Measurements from ENCODE around the gene SNRPA1. TPM values are rescaled to one million over a fixed set of nuclear protein-coding genes. Genes with fewer than 3 reads are reported as not detected.
"Not testable (repeated sequence)": the region's sequence is repeated elsewhere in the genome, so short reads cannot be mapped to it uniquely, and the experiment has no call there.

The SNRPA1 gene
- 10 to 100 TPM; 33.6 to 38.2 TPM for total RNA-seq
- long read RNA-seq, donor 1, transcript SNRPA1-205 (7 exons, 2,108 nt): major isoform, 6 of 21 reads
- long read RNA-seq, donor 1, partial matches to known transcripts: 11 of 21 reads
- long read RNA-seq, donor 1, other reads (novel, unspliced or antisense): 0 of 21 reads
- long read RNA-seq, donor 2, transcript SNRPA1-205 (7 exons, 2,108 nt): minor isoform, 6 of 55 reads
- long read RNA-seq, donor 2, transcript SNRPA1-201 (9 exons, 1,055 nt): major isoform, 39 of 55 reads
- long read RNA-seq, donor 2, partial matches to known transcripts: 4 of 55 reads
- long read RNA-seq, donor 2, other reads (novel, unspliced or antisense): 2 of 55 reads

DNA sequence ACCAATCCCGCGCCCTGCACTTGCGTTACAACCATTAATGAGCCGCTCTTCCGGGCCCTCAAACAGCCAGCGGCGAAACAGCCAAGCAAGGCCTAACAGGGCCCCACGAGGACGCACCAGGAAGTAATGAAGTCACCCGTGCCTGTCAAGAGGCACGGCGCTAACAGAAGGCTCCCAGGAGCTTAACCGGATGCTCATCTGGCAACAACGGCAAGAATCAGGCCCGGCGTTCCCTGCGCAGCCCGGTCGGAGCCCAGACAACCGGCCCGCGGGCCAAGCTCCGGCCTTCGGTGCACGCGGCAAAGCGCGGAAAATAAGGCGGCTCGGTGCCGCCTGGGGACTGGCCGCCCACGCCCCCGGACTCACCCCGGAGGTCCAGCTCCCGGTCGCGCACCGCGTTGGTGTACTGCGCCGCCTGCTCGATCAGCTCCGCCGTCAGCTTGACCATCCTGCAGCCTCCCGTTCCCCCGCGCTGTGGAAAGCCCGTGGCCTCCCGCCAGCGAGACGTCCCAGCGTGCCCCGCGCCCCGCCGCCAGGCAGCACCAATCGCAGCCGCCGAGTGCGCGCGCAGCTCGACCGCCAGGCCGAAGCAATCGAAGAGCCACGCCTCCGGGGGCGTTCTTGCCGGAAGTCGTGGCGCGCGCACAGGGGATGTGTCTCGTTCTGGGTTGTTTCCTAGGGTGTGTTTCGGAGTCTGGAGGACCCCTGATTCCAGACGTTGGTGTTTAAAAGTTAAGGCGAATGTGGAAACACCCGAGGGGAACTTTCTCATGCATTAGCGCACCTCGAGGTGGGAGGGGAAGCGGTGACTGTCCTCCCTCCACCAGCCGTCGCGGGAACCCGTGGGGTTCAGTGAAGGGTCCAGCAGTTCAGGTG lies at the start of gene SNRPA1:
TSS of gene SNRPA1 (minus strand) at position 518 of the 876 bp plus-strand sequence. CDS start at position 448, 70 bp downstream.
- peak; percentile 100 for DNase-seq (ENCODE audit: low spot score)
- intact Hi-C loops (cut with DNase I): loop anchor here (5.0 kb wide), 3 partner anchors 342 to 357 kb away; partner anchors contain the start of gene TM2D3 (in 1 of the 2)

DNA sequence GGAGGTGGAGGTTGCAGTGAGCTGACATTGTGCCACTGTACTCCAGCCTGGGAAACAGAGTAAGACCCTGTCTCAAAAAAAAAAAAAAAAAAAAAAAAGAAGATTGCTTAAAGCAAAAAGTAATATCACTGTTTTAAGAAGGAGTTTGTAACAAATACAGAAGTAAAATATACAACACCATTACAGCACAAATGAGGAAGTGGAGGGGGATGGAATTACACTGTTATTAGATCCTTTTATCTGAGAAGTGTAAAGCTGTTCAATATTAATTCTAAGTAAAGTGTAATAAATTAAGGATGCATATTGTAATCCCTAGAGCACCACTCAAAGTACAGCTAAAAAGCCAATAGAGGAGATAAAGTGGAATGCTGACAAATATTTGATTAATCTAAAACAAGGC lies 47.0 kb upstream of the SNRPA1 start:
- intact Hi-C loops (cut with DNase I): no loop called here
- no peak for DNase-seq (ENCODE audit: low spot score)

DNA sequence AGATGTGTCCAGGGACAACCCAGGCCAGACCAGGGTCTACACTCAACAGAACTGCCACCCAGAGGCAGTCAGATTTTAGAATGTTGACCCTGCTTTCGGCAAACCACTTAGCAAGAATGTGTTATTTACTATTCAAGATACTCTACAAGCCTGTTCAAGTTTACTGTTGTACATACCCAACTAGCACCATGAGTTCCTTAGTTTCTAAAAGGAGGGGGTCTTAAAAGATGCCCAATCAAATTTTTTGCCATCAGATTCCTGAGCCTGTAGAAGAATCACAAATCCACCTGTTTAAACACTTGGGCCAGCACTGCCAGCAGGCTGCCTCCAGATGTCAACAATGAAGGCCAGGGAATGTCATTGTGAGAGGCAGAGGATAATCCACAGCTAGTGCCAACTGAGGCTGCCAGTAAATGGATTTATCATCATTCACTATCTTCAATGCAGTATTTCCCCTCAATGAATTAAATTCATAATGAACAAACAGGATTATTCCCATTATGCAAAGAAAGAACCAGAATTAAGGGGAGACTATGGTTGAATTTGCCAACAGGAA lies 43.5 kb upstream of the SNRPA1 start:
- no peak for DNase-seq (ENCODE audit: low spot score)
- intact Hi-C loops (cut with DNase I): no loop called here

DNA sequence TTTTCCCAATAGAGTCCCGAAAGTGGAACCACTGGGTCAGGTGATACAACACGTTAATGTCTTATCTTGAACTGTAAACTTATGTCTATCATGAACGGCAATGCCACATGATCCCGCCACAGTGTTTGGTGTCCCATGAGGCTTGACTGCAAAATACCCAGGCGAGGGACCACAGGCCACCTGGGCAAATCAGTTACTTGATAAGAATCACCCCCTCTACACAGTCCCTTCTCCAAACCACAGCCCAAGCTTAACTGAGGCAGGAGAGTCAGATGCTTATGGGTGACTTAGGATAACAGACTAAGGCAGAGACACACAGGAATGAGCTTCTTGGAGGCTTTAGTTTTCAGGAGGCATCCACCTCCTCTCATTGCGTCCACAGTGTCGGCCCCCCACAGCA lies 42.9 kb upstream of the SNRPA1 start:
- DNase-seq (ENCODE audit: low spot score): no peak
- intact Hi-C loops (cut with DNase I): no loop called here

DNA sequence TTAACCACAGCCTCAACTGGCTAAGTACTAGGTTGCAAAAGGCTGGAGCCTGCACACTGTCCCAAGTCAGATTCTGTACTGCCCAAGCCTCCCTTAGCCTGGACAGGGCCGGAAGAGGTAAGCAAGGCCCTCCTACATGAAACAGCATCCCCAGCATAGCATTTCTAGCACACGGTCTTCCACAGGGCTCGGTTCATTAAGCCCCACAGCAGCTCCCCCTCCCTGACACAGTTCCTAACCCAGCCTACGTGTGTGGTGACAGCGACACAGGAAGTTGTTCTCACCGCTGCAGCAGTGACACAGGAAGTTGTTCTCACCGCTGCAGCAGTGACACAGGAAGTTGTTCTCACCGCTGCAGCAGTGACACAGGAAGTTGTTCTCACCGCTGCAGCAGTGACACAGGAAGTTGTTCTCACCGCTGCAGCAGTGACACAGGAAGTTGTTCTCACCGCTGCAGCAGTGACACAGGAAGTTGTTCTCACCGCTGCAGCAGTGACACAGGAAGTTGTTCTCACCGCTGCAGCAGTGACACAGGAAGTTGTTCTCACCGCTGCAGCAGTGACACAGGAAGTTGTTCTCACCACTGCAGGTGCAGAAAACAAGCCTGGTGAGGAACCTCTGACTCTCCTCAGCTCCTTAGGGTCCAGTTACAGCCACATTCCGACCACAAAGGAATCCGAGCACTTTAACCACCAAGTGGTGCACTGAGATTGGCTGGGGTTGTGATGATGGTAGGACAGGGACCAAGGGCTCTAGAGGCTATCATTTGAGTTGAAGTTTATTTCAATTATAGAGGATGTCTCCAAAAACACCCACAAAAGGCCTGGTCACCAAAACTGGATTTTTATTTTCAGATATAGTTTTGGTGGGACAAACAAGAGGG lies 39.1 kb upstream of the SNRPA1 start:
- intact Hi-C loops (cut with DNase I); DNase-seq (ENCODE audit: low spot score): not testable (repeated sequence)

DNA sequence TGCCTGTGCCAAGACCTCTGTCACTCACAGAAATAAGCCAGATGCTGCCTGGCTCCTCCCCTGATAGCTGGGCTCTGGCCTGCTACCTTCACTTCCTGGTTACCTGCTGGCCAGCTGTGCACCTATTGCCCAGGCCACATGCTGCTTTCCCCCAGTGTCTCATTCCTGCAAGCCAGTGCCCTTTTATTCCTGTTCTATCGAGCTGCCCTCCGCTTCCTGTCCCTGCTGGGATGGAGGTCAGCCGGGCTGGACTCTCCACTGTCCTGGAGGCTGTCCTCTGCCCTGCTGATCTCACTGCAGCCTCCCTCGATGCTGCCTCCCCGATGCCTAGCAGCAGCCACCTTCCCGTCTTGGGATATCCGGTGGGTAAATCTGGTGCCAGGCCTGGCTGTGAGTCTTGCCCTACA lies 37.0 kb upstream of the SNRPA1 start:
- no peak for DNase-seq (ENCODE audit: low spot score)
- intact Hi-C loops (cut with DNase I): no loop called here

DNA sequence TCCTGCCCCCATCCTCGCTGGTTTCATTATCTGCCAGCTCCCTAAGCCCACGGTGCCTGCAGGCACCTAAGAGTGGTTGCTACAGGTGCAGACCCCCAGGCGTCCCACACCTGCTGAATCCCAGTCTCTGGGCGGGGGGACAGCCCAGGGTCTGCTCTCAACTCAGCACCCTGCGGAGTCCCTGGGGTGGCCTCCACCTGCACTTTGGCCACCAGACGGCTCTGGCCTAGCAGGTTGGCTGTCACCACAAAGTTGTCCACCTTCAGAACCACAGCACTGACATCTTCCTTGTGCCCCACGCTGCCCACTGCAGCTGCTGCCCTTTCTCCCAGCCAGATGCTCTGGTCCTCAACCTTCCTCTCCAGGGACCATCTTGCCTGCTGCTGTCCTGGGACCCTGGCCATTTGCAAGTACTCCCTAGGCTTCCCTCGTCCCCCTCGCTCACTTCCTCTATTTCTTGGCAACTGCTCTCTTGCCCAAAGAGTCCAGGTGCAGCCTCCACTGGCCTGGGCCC lies 34.9 kb upstream of the SNRPA1 start:
- DNase-seq (ENCODE audit: low spot score): no peak
- intact Hi-C loops (cut with DNase I): no loop called here

DNA sequence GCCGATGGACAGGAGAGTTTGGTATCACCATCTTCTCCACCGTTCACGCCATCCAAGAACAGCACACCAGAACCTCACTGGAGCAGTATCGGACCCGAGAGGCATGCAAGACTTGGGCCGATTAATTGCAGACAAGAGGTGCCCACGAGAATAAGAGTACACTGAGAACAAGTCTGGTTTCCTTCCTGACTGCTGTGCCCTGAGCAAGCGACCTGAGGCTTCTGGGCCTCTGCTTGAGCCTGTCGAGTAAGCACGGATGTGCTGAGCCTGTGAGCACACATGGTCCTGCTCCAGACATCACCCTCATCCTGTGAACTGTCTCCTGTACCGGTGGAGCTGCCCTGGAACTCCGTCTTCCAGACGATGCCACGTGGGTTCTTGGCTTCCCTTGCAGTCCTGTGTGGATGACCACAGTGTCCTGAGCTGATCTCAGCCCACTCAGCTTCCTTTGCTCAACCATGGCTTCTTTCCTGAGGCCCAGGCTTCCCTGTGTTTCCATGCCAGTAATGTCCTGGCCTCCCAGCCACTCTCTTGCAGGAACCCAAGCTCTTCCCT lies 34.3 kb upstream of the SNRPA1 start:
- DNase-seq (ENCODE audit: low spot score): no peak
- intact Hi-C loops (cut with DNase I): no loop called here

DNA sequence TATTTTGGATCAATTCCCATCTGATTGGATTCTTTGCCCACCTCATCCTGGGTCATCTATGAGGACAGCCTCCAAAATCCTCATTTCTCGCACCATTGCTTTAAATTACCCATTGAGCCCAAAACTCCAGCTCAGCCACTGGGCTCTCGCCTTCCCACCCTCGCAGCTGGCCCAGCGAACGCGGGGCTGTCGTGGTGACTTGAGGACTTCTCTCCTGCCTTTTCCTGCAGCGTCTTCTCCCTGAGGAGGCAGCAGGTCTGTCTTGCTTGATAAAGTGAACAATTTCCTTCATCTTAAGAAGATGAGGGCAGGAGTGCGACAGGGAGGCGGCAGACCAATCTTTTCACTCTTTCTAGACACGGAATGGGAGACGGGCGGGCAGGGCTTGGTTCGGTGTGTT lies 33.0 kb upstream of the SNRPA1 start:
- intact Hi-C loops (cut with DNase I): no loop called here
- DNase-seq (ENCODE audit: low spot score): no peak

DNA sequence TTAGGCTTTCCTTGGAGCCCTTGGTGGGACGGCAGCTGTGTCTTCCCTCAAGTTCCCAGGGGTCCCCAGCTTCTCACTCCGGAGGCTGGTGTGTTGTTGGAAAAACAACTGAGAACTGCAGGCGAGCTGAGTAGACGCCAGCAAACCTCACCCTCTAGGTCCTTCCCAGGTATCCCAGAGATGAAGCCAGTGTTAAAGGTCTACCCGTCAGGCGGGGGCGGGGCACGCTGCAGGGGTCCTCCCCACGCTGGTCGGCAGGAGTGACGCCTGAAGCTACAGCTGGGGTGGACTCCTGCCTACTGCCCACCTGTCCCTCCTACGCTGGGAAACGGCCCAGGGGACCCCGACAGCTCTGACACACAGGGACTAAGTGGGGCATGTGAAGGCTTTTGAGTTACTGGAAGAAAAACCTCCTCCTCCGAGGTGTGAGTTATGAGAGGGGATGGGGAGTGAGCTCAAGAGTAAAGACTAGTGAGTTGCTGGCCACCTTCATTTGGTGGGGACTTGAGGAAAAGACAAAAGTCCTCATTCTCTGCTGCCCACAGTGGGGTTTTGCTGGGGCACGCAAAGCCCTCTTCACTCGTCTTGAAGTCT lies 32.2 kb upstream of the SNRPA1 start:
- DNase-seq (ENCODE audit: low spot score): no peak

DNA sequence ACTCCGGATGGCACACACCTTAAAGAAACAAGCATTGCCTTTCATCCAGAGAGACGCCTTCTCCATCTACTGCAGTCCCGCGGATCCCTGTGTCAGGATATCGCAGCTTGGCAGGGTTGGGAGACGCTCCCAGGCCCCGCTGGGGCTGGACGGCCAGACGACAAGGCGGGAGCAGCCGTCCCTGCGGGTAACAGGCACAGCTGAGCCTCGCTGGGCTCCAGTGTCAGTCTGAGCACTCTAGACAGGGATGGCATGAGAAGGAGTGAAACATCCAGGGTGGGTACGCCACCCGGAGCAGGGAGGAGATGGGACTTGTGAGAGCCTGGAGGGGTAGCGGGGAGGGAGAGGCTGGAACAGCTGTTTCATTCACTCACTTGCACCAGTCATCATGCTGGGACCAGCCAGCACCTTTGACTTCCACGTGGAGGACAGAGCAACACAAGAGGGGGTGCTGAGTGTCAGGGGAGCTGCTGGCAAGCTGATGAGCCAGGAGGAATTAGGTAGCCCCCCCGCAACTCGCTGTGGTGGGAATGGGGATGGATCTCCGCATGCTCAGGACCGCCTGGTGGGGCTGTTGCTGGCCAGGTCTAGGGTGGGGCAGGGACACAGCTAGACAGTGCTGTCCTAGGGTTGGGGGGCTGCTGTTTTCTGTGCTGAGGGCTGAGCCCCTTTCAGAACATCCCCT lies 31.6 kb upstream of the SNRPA1 start:
- intact Hi-C loops (cut with DNase I): no loop called here
- peak; percentile 62 for DNase-seq (ENCODE audit: low spot score)

More for the DNA sequence above, 32.2 kb upstream of the SNRPA1 start:
- intact Hi-C loops (cut with DNase I): no loop called here

DNA sequence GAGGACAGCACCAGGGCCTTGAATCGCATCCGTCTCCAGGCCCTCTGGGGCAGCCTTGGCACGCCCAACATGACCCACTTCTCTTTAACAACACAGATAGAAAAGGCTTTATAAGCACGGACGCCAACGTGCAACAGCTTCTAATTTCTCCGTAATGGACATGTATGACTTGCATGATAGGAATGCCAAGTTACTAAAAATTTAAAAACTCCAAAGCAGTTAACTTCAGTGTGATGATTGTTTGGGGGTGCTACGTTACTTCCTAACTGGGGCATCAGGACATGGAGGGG lies 30.9 kb upstream of the SNRPA1 start:
- intact Hi-C loops (cut with DNase I): no loop called here

DNA sequence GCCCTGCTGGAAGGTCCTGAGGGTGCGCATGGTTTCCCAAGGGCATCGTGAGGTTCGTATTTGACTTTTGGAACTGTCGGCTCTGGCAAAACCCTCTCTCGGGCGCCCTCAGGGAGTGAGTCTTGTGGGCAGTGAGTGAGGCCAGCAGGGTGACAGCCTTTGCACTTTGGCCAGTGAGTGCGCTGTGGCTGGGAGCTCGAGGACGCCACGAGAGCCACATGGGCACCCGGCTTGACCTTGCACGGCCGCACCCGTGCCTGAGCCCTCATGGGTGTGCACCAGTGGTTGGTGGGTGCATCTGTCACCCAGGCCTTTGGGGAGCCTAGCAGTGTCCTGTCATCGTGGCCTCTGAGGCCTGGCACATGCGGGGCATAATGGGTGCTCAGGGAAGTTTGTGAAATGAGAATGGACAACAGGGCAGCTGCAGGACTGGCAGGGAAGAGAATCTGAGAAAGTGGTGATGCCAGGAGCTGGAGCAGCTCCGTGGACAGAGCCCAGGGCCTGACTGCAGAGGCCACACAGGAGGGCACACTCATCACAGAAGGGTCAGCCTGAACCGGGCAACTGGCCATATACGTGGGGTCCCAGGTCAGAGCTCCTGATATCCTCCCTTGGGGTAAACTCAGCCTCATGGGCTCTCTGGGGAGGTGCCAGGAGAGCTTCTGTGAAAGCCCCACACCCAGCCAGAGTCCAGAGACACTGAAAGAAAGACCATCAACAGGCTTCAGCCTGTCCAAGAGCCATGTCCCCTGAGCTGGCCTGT lies 30.4 kb upstream of the SNRPA1 start:
- intact Hi-C loops (cut with DNase I): no loop called here
- DNase-seq (ENCODE audit: low spot score): peak; percentile 76

More for the DNA sequence above, 30.9 kb upstream of the SNRPA1 start:
- no peak for DNase-seq (ENCODE audit: low spot score)

DNA sequence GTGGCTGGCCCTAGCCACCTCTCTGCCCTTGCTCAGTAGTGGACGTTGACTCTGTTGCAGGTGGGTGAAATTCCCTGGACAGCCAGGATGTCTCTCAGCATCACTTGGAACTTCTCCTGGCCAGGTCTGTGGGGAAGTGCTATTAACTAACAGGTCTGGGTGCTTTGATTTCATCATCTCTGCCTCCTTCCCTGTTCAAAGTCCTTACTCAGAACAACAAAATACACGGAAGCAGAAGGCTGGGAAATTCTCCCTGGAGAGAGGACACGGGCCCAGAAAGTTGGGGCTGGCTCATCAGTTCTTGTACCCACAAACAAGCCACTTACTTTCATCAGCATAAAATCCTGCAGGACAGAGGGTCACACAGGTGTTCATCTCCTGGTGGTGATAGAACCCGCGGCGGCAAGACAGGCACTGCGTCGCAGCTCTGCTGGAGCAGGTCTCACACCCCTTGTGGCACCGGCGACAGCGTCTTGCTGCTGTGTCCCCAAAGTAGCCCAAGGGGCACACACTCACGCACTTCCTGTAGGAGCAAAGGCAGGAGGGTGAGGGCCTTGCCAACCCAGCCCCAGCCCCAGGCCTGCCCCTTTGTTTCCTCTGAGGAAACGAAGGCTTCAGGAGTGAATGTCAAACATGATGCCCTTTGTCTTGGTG lies 29.6 kb upstream of the SNRPA1 start:
- peak; percentile 40 for DNase-seq (ENCODE audit: low spot score)
- intact Hi-C loops (cut with DNase I): no loop called here

DNA sequence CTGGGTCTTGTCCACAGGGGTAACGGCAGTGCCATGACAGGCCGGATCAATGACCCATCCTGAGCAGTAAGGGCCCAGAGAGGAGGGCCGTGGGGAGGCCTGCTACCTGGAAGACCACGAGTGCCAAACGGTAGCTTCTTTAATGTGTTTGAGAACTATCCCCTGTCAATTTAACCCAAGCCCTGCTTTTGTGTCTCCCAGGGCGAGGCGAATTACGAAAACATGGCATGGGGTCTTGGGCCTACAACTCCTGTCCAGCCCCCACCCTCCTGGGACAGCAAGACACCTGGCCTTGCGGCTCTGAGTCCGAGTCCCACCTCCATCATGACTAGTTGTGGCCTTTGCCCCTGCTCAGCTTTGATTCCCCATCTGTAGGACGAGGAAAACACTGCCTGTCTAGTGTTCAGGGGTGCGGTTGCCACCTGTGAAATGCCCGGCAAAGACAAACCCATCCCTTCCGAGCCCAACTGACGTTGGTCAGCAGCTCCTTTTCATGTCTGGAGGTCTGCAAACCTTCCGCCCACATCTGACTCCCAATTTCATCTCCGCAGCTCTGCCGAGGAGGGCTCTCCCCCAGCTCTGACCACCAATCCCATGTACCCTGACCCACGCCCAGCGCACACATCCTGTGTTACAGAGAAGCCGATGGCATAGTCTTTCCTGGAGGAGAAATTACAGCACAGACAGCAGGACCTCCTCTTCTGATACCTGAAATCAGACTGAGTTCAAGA lies 28.9 kb upstream of the SNRPA1 start:
- DNase-seq (ENCODE audit: low spot score): no peak
- intact Hi-C loops (cut with DNase I): no loop called here

DNA sequence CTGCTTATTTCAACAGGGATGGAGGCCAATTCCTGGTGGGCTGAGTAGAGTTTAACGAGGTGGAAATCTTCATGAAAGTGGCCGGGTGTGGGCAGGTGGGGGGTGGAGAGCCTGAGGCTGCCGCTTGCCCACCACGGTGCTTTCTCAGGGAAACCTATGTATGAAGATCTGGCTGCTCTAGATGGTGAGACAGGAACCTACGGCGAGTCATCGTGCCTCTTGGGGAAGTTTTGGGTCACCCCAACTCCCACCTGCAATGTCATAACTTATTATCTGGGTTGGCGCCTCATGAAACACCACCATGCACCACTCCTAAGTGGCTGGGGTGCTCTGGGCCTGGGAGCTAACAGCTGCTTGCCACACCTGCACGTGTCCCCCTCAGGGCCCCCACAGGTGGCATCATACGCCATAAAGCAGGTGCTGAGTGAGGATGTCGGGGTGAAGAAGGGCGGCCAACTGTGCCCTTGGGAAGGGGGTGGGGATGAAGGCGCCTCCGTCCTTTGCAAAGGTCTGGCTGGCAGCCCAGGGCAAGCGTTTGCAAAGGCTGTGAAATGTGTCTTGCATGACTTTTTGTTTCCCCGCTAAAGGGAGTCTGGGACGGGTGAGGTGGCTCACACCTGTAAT lies 27.9 kb upstream of the SNRPA1 start:
- intact Hi-C loops (cut with DNase I): no loop called here
- DNase-seq (ENCODE audit: low spot score): no peak

All from posterior vena cava (tissue), 2 donors.